Frontal cortex (tissue), 4 donors: ENCODE measurements around the gene CCDC78. TPM values are rescaled to one million over a fixed set of nuclear protein-coding genes. Genes with fewer than 3 reads are reported as not detected.
"Not testable (repeated sequence)": the region's sequence is repeated elsewhere in the genome, so short reads cannot be mapped to it uniquely, and the experiment has no call there.

ENCODE experiments used
- DNase-seq, 2 donors: peaks; one replicate each; pipeline ENCODE4 v3.0.0; 2012; ENCODE audit warnings: low spot score in 2 of 2
- FAIRE-seq: peaks from 2 replicates; lab custom pipeline; 2012; peaks lifted over from hg19 to GRCh38; lab: Jason Lieb, UNC
- total RNA-seq: library from RNA; depleted of rRNA; stranded (reverse); fragments of >200 nt; gene quantifications from one replicate; pipeline ENCODE4 v1.2.3, GENCODE V29; 2014
- donor health status: control.
- donor health status: control.
- donor health status: control.

CCDC78 gene
- total RNA-seq, 1 donor from 2014 or later = 4.5 TPM

DNA sequence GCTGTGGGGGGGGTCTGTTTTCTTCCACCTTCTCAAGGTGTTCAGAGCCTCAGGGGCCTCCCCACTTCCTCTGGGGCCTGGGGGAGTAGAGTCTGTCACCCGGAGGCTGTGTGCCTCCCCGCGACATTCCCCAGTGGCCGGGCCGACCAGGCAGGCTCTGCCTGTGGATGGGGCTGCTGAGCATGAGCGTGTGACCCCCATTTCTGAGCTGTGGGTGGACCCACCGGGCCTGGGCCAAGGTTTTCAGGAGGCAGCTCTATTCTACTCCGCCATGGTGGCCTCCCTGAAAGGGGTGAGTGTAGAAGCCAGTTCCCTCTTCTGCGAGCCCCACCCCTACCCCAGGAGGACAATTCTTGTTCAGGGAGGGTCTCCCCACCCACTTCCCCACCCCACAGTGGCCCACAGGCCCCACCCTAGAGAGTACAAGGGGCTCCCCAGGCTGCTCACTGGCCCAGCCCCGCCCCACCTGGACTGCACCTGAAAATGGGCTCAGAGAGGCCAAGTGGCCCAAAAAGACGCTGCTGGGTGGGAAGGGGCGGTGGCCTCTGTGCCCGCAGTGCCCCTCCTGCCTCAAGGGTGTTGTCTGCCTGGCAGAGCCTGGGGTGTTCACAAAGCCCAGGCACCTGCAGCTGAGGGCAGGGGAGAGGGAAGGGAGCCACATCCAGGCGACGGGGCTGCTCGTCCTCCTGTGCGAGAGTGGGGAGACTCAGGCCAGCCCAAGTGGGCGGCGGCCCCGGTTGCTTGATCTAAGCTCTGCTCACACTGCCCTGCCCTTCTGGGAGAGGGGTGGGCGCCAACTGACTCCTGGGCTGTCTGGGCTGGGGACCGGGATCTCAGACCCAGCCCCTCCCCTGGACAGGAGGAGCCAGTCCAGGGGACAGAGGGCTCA, 35.6 kb upstream of the CCDC78 start:
- FAIRE-seq (no peak), DNase-seq (no peak)

DNA sequence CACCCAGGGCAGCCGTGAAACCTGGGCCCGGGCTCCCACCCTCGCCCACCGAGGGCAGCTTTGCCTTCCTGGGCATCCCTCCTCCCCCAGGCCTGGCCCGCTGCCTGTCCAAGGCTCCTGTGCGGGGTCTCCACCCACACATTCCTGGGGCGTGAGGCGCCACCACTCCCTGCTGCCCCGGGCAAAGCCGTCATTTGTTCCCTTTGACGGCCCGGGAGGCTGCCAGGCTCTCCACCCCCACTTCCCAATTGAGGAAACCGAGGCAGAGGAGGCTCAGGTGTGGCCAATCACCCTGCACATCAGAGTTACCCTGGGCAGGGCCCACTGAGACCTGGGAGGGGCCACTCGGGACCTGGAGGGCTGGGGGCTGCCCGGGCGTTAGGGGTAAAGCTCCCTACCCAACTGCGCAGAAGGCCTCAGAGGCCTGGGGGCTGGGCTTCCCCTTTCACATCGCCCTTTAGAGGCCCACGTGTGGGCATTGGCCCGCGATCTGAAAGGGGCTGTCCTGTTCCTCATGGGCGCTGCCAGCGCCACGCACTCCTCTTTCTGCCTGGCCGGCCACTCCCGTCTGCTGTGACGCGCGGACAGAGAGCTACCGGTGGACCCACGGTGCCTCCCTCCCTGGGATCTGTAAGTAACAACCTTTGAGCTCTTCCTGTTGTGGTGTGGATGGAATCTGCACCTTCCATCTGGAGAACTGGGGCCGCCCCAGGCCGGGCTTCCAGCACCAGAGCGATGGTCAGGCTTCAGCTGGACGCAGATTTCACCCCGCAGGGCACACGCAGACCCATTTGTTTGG, 34.5 kb upstream of the CCDC78 start, which contains the start of gene MSLN:
Gene MSLN (plus strand): TSS at position 190 of the 799 bp plus-strand sequence. CDS start 1,947 bp downstream, outside the sequence.
- no peak for DNase-seq
- no peak for FAIRE-seq

DNA sequence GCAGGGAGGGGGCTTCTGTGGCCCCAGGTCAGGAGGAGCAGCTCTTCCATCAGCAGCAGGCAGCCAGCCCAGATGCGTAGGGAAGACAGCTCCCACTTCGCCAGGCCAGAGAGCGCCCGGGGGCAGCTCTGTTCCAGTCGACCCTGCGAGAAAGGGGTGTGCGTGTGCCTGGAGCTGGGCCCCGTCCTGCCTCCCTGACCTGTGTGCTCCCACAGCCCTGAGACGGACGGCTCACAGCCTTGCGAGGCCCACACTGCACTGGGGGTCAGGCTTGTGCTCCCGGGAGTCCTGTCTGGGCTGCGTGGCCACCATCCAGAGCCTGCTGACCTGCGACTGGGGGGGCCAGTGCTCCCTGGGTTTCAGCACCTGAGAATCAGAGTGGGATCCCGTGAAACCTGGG, 33.8 kb upstream of the CCDC78 start:
- FAIRE-seq = no peak
- DNase-seq = no peak

DNA sequence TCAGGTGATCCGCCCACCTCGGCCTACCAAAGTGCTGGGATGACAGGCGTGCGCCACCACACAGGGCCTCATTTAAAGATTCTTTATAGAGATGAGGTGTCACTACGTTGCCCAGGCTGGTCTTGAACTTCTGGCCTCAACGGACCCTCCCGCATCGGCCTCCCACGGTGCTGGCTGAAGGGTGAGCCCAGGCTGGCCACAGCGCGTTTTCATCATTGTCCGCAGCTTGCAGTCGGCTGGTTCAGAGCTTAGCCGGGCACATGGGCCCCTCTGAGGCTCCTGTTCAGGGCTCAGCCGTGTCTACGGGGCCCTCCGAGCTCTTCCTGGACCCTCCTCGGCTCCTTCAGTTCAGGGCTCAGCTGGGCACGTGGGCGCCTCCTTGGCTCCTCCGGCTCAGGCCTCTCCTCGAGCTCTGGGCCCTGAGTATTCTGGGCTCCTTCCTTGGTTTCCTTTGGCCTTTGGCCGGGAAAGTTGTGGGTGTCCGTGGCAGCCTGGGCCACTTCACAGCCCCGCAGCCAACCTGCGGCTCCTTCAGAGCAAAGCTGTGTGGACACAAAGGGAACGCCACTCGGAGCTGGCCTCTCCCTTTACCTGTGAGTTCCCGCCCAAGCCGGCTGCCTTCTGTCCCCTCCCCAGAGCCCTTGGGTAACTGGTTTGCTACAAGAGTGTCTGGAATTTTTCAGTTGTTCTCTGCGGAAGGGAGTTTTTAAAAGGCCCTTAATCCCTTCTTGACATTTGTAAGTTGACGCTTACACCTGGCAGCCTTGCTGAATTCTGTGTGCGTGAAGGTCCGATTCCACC, 33.1 kb upstream of the CCDC78 start:
- DNase-seq = no peak
- no peak for FAIRE-seq

DNA sequence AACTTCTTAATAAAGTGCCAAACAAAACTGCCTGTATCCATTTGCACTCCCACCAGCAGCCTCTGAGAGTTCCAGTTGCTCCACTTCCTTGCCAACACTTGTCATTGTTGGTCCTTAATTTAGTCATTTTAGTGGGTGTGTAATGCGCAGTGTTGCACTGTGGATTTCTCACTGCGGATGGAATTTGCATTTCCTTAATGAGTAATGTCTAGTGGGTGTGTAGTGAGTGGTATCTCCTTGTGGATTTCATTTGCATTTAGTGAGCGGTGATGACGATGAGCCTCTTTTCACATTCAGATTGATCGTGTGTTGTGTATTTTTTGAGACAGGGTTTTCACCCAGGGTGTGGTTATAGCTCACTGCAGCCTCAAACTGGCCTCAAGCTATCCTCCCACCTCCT, 30.2 kb upstream of the CCDC78 start:
- DNase-seq (no peak), FAIRE-seq (no peak)

DNA sequence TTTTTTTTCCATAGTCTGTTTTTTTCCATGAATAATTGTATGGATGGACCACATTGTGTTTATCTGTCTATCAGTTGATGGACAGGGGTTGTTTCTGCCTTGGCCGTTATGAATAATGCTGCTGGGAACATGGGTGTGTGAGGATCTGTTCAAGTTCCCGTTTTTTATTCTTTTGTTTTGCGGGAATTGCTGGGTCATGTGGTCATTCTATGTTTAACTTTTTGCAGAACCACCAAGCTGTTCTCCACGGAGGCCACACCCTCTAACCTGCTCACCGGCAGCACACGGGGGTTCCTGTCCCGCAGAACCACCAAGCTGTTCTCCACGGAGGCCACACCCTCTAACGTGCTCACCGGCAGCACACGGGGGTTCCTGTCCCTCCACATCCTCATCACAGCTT, 28.4 kb upstream of the CCDC78 start:
- FAIRE-seq (no peak), DNase-seq (no peak)

DNA sequence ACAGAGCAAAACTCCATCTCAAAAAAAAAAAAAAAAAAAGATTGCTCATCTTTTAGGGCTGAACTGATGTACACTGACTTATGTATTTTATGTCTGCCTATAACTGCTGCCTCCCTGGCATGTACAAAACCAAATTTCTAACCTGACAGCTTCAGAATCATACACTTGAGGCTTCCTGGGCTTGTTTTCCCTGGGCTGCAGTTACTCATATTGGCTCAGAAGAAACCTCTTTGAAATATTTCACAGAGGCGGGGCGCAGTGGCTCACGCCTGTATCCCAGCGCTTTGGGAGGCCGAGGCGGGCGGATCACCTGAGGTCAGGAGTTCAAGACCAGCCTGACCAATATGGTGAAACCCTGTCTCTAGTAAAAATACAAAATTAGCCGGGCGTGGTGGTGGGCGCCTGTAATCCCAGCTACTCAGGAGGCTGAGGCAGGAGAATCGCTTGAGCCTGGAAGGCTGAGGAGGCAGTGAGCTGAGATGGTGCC, 27.9 kb upstream of the CCDC78 start:
- not testable (repeated sequence) for DNase-seq, FAIRE-seq

DNA sequence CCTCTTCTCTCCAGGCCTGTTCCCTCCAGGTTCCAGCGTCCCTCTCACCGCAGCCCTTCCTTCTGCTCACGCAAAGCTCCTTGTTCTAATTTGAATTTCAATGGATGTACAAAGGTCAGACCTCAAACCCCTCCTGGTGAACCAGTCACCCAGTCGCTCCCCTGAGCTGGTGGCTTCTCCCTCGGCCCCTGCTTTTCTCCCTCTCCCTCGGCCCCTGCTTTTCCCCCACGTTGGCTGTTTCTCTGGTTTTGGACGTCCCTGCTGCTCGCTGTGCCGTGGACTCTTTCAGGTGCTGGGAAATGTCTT, 25.7 kb upstream of the CCDC78 start:
- DNase-seq = no peak
- no peak for FAIRE-seq

DNA sequence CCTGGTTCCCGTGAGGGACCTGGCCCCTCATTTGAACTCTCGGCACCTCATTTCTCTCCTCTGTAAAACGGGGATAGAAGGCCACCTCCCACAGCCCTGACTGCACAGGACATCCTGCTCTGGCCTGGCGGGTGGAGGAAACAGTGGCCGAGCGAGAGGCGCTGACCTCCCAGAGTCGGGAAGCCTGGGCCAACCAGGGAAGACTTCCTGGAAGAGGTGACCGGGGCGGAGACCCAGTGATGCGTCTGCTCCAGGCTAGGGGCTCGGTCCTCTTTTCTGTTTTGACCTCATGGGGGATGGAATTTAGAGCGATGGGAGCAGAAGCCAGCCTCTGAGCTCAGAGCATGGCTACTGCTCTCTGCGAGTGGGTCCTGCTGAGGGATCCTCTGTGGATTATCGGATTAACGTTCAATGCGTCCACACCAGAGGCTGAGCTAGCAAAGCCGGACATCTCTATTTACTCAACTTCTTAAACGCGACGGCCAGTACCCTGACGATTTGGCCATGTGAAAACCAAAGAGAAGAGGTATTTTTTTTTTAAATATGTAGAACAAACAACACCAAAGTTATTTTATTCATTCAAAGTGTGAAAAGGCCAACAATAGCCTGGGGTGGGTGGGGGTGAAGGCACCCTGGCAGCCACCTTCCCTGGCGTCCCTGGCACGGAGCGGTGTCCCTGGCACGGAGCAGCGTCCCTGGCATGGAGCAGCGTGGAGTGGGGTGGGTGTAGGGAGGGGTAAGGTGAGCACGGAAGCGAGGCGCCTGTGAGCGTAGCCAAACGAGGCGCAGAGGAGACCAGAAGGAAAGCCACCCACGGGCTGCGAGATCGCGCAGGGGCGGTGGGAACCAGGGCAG, 25.1 kb upstream of the CCDC78 start:
- peak in 1 of 2 donors; percentile 40 for DNase-seq
- FAIRE-seq = no peak

DNA sequence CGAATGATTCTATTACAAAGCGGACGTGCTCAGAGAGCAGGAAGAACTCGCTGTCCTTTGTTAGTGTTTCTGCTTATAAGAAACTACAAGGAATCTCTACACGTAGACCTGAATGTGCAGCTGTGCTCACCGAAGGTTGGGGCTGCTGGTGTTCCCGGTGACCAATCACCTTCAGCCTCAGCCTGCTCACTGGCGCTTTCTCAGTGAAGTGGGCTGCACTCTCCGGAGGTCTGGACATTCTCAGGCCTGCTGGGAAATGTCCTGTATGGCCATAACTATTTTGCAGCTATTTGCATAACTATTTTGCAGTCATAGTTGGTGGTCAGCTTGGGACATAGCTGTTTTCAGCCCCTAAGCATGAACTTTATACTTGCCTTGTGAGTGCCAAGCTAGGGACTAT, 24.2 kb upstream of the CCDC78 start:
- FAIRE-seq = no peak
- DNase-seq = no peak

DNA sequence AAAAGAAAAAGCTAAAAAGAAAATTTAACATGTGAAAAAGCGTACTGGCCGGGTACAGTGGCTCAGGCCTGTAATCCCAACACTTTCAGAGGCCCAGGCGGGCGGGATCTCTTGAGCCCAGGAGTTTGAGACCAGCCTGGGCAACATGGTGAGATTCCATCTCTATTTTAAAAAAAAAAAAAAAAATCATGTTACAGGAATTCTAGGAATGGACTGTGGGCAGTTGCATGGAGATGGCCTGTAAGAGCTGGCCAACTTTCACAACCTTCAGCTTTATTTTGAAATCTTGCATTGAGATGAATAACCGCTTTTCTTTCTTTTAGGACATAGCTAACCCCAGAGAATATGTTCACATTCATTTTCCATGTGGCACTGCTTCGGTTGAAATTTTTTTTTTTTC, 22.8 kb upstream of the CCDC78 start:
- FAIRE-seq = no peak
- no peak for DNase-seq

DNA sequence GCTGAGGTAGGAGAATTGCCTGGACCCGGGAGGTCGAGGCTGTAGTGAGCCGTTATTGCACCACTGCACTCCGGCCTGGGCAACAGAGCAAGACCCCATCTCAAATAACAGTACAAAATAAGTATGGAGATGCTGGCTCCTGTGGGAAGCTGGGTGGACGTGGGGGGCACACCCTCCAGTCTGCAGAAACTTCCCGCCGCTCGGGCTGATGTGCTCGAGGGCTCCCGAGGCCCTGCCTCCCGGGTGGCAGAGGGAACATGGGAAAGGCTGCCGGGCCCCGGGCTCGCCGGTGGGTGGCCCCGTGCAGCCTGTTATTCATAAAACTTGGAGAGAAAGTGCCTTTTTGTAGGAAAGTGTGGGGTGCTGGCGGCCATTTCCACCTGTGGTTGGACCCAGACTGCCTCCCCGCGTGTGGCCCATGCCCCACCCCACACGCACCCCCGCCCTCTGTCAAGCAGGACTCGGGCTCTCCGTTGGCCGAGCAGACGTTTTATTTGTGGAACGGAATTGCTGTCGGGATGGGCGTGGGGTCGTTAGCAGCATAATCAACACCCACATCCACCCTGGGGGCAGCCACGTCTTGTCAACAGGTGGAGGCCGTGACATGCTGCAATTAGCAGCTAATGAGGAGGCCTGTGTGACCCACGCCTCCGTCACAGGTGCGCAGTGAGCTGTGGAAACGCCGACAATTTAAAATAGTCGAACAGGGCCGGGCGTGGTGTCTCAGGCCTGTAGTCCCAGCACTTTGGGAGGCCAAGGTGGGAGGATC, 21.9 kb upstream of the CCDC78 start:
- DNase-seq (no peak), FAIRE-seq (no peak)

DNA sequence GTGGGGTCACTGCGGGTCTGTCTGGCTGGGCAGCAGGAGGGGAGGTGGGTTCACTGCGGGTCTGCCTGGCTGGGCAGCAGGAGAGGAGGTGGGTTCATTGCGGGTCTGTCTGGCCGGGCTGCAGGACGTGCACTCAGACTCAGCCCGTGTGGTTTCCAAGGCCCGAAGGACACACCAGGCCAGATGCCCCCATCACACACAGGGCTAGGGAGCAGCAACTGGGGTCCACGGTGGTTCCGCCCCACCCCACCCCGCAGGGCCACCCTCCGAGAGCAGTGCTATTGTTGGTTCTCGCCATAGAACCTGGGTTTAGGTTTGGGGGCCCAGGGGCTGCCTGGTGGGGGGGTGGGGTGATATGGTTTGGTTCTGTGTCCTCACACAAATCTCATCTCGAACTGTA, 20.4 kb upstream of the CCDC78 start:
- FAIRE-seq (no peak), DNase-seq (no peak)

DNA sequence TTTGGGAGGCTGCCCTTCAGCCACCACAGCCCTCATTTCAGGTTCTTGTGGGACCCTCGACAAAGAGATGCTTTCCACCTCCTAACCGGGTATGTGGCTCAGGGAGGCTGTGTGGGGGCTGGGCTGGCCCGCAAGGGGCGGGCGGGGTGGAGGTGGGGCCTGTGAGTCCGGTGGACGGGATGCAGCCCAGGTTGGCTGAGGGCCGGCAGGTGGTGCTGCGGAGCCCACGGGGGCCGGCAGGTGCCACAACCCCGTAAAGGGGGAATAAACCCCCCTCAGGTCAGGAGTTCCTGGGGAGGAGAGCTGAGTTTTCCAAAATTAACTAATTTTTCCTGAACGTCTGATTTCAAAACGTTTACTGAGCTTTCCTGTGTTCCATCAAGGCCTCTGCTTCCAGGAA, 19.5 kb upstream of the CCDC78 start:
- FAIRE-seq (no peak), DNase-seq (no peak)

DNA sequence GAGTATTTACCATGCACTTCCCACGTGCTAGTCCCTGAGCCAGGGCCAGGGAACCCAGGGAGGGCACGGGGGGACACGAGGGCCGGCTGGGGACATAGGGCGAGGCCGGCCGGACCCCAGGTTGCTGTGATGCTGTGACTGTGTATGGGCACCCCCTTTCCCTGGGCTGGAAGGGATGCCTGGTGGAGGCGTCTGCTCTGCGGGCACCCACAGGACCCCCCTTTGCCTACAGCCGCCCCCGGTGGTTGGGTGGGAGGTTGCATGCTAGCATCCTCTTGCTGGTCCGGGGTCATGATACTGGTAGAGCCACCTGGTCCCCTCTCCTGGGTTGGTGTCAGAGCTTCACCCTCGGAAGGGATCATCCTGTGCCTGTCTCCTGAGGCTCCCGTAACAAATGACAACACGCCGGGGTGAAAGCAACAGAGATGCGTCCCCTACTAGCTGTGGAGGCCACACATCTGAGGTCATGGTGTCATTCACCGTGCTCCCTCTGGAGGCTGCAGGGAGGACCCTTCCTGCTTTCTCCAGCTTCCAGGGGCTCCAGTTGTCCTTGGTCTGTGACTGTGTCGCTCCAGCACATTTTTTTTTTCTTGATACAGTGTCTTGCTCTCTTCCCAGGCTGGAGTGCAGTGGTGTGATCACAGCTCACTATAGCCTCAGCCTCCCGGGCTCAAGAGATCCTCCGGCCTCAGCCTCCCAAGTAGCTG, 17.7 kb upstream of the CCDC78 start:
- FAIRE-seq (no peak), DNase-seq (no peak)

DNA sequence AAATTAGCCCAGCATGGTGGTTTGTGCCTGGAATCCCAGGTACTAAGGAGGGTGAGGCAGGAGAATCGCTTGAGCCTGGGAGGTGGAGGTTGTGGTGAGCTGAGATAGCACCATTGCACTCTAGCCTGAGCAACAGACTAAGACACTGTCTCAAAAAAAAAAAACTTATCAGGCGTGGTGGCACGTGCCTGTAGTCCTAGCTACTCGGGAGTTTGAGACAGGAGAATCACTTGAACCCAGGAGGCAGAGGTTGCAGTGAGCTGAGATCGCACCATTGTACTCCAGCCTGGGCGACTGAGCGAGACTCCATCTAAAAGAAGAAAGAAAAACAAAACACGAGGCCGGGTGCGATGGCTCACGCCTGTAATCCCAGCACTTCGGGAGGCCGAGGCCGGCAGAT, 16.7 kb upstream of the CCDC78 start:
- DNase-seq, FAIRE-seq: not testable (repeated sequence)

DNA sequence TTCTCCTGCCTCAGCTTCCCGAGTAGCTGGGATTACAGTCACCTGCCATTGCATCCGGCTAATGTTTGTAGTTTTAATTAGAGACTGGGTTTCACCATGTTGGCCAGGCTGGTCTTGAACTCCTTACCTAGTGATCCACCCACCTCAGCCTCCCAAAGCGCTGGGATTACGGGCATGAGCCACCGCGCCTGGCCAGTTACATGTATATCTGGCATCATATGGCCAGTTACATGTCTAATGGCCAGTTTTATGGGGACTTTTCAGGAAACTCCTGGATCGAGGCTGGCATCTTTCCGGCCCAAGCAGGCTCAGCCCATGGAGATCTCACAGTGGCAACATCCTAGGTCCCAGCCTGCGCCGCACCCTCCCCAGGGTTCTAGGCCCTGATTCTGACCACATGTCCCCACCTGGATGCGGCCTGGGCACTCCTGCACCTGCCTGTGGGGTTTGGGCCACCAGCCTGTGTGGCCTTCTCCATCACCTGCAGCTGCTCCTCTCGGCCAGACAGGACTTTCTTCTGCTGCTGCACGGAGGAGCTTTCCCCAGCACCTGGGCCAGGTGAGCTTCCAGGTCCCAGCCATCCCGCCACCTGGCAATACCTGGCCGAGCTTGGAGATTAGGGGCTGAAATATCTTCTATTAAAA, 15.9 kb upstream of the CCDC78 start:
- no peak for DNase-seq
- no peak for FAIRE-seq
